Keratinocyte (primary cell): ENCODE data around the gene ASB6.

Experiments used
- CTCF ChIP-seq, 3 experiments: IDR thresholded peaks in 1 of 3; conservative IDR thresholded peaks in 1 of 3; optimal IDR thresholded peaks in 1 of 3; 2 replicates in 2 of 3; 3 replicates in 1 of 3; pipeline versions ENCODE3 to v1.5.1; 2011; ENCODE audit warnings: low read length in 3 of 3, mild to moderate bottlenecking in 3 of 3, moderate library complexity in 2 of 3, control low read depth in 1 of 3, inconsistent platforms in 1 of 3; ENCODE audit not compliant: insufficient read depth in 2 of 3; ENCODE audit errors: extremely low read depth in 1 of 3
- EZH2 ChIP-seq: IDR thresholded peaks from one replicate; pipeline ENCODE4 v1.6.1; 2012; ENCODE audit warnings: inconsistent platforms, mild to moderate bottlenecking, low read length, moderate library complexity

GRCh38 chr9:129646654-129647053, 4.7 kb upstream of the ASB6 start:
- TF ChIP-seq CTCF (optimal IDR thresholded peaks at IDR 0.05 in 1 of 3, IDR thresholded peaks at IDR 0.05 in 1 of 3, conservative IDR thresholded peaks at IDR 0.05 in 1 of 3; ENCODE audit: extremely low read depth in 1 of 3, insufficient read depth in 2 of 3, low read length in 3 of 3): no peak
- no peak for TF ChIP-seq EZH2
